ENCODE results near the gene KCND2.

KCND2 gene

DNA sequence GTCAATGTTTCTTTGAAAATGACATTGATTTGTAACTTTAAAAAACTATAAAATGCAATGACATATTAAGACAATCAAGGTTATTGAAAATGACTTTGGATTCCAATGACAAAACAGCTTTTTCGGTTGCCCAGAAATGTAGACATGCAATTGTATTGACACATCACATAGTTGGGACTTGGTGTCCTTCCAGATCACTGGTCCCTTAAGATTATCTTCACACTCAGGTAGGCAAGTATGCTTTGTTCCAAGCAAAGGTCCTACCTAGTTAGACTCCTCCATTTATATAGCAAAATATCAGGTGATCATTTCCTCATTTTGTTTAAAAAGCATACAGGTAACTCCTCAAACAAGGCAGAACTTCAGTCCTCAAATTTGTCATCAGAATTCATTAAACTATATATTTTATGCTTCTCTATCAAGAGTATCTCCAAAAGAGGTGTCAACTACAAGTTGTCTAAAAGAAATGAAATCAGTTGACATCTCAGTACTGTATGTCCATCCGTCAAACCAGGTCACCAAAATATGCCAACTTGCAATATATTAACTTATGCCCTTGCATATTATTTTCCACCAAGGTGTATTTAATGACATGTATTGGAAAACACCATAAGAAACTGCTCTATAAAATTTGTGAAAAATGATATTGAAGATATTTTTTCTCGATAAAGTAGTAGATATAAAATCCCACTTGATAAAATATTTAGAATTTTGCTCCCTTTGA lies 520.4 kb downstream of the KCND2 start:
- no peaks in the 10 kb centered on the region for H3K27me3 ChIP-seq (ENCODE audit: control insufficient read depth, insufficient read depth, low read length)
- no peaks in the 10 kb centered on the region for H3K79me2 ChIP-seq
- H3K27ac ChIP-seq = no peak overlapping the region
- H2AFZ ChIP-seq = no peak overlapping the region
- no peaks in the 10 kb centered on the region for H3K36me3 ChIP-seq (ENCODE audit: control insufficient read depth, insufficient read depth, low read length)
- TF ChIP-seq, protein P1, sequence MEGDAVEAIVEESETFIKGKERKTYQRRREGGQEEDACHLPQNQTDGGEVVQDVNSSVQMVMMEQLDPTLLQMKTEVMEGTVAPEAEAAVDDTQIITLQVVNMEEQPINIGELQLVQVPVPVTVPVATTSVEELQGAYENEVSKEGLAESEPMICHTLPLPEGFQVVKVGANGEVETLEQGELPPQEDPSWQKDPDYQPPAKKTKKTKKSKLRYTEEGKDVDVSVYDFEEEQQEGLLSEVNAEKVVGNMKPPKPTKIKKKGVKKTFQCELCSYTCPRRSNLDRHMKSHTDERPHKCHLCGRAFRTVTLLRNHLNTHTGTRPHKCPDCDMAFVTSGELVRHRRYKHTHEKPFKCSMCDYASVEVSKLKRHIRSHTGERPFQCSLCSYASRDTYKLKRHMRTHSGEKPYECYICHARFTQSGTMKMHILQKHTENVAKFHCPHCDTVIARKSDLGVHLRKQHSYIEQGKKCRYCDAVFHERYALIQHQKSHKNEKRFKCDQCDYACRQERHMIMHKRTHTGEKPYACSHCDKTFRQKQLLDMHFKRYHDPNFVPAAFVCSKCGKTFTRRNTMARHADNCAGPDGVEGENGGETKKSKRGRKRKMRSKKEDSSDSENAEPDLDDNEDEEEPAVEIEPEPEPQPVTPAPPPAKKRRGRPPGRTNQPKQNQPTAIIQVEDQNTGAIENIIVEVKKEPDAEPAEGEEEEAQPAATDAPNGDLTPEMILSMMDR (IDR thresholded peaks at IDR 0.05) = no peak
- no peak overlapping the region for H3K4me2 ChIP-seq (ENCODE audit: low read length)
- H3K9ac ChIP-seq = no peak overlapping the region
- no peak overlapping the region for H3K4me3 ChIP-seq (ENCODE audit: low read depth, low read length)
- no peaks in the 10 kb centered on the region for H3K9me3 ChIP-seq (ENCODE audit: control insufficient read depth, low read length)
- no peaks in the 10 kb centered on the region for H3K4me1 ChIP-seq

DNA sequence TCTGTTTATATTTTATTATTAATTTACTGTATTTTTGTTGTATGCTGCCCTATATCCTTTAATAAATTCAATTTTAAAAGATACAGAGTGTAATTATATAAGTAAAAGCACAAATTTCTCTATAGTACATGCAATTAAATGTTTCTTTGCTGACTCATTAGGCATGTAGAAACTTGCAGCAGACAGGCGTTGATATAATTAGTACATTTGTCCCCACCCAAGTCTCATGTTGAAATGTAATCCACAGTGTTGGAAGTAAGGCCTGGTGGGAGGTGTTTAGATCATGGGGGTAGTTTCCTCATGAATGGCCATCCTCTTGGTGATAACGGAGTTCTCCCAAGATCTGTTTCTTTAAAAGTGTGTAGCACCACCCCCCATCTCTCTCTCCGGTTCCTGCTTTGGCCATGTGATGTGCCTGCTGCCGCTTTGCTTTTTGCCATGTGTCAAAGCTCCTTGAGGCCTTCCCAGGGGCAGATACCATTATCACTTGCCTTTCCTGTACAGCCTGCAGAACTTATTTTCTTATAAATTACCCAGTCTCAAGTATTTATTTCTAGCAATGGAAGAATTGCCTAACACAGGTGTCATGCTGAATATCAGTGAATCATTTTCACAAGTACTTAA lies 521.2 kb downstream of the KCND2 start:
- Histone ChIP-seq H3K27me3 (ENCODE audit: control insufficient read depth, insufficient read depth, low read length) (no peaks in the 10 kb centered on the region), H3K79me2 (no peaks in the 10 kb centered on the region), H3K36me3 (ENCODE audit: control insufficient read depth, insufficient read depth, low read length) (no peaks in the 10 kb centered on the region), H3K9me3 (ENCODE audit: control insufficient read depth, low read length) (no peaks in the 10 kb centered on the region), H2AFZ (no peak overlapping the region), H3K4me3 (ENCODE audit: low read depth, low read length) (no peak overlapping the region), H3K4me1 (no peaks in the 10 kb centered on the region), H3K4me2 (ENCODE audit: low read length) (no peak overlapping the region), H3K27ac (no peak overlapping the region), H3K9ac (no peak overlapping the region)
- TF ChIP-seq, protein P1 (IDR thresholded peaks at IDR 0.05) = no peak

DNA sequence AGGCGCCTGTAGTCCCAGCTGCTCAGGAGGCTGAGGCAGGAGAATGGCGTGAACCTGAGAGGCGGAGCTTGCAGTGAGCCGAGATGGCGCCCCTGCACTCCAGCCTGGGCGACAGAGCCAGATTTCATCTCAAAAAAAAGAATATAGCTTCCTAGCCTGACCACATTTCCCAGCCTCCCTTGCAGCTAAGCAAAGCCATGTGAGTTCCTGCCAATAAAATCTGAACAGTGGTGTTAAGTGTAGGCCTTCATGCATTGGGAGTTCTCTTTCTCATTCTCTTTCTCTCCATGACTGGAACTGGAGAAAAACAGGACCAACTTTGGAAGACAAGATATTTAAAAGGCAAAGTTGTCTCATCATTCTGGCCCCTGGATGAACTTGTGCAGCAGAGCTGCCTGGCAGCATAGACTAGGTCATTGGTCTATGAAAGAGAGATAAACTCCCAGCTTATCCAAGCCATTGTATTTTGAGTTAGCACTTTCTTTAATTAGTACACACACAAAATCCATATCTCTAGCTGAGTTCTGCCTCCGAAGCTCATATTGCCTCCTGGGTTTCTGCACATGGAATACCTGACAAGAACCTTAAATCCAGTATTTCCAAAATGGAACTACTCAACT lies 524.2 kb downstream of the KCND2 start:
- H3K27ac ChIP-seq = no peak overlapping the region
- no peaks in the 10 kb centered on the region for H3K27me3 ChIP-seq (ENCODE audit: control insufficient read depth, insufficient read depth, low read length)
- no peaks in the 10 kb centered on the region for H3K36me3 ChIP-seq (ENCODE audit: control insufficient read depth, insufficient read depth, low read length)

DNA sequence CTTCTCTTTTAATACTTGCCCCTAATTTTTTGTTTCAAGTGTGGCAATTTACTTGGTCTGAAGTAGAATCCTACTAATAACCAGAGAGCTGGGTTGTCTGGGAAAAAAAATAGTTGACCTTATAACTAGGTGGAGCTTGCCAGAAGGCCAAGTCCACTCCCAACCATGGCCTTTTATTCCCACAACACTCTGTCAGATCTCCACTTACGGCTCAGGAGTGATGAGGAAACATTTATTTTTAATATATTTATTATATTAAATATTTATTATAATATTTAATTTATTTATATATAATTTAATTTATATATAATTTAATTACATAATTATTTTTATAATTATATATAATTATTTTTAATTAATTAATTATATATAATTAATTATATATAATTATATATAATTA lies 526.2 kb downstream of the KCND2 start:
- H2AFZ ChIP-seq = no peak overlapping the region
- H3K9me3 ChIP-seq (ENCODE audit: control insufficient read depth, low read length) = no peaks in the 10 kb centered on the region
- TF ChIP-seq, protein P1 (IDR thresholded peaks at IDR 0.05) = no peak
- H3K9ac ChIP-seq = no peak overlapping the region
- H3K79me2 ChIP-seq = no peaks in the 10 kb centered on the region
- no peak overlapping the region for H3K27ac ChIP-seq
- no peaks in the 10 kb centered on the region for H3K36me3 ChIP-seq (ENCODE audit: control insufficient read depth, insufficient read depth, low read length)
- H3K4me2 ChIP-seq (ENCODE audit: low read length) = no peak overlapping the region
- H3K4me3 ChIP-seq (ENCODE audit: low read depth, low read length) = no peak overlapping the region
- no peaks in the 10 kb centered on the region for H3K4me1 ChIP-seq
- no peaks in the 10 kb centered on the region for H3K27me3 ChIP-seq (ENCODE audit: control insufficient read depth, insufficient read depth, low read length)

More for the DNA sequence above, 524.2 kb downstream of the KCND2 start:
- no peaks in the 10 kb centered on the region for H3K9me3 ChIP-seq (ENCODE audit: control insufficient read depth, low read length)
- TF ChIP-seq, protein P1 (IDR thresholded peaks at IDR 0.05) = no peak
- H2AFZ ChIP-seq = no peak overlapping the region
- no peak overlapping the region for H3K4me3 ChIP-seq (ENCODE audit: low read depth, low read length)
- no peak overlapping the region for H3K4me2 ChIP-seq (ENCODE audit: low read length)
- no peak overlapping the region for H3K9ac ChIP-seq
- no peaks in the 10 kb centered on the region for H3K79me2 ChIP-seq
- H3K4me1 ChIP-seq = no peaks in the 10 kb centered on the region

Measured in parathyroid adenoma (tissue), 2 donors.